Retinal pigment epithelial cell (primary cell): ENCODE data around the gene MYO18B.

Experiments used
- DNase-seq: peaks from one replicate; pipeline ENCODE4 v3.0.0-alpha.2; 2010; ENCODE audit warnings: low read depth
- H3K4me3 ChIP-seq: 2 replicates; pipeline ENCODE4 v1.5.1; 2011; ENCODE audit warnings: mild to moderate bottlenecking, low read length, control low read depth, moderate library complexity
- CTCF ChIP-seq: conservative IDR thresholded peaks from 2 replicates; pipeline ENCODE4 v1.5.1; 2011; ENCODE audit warnings: low read depth, low read length, control low read depth, inconsistent platforms

The MYO18B gene

GRCh38 chr22:25757686-25758085 is 15.7 kb downstream of the MYO18B start:
- H3K4me3 ChIP-seq = no peak overlapping the region
- TF ChIP-seq CTCF = no peak
- DNase-seq = no peak

DNA sequence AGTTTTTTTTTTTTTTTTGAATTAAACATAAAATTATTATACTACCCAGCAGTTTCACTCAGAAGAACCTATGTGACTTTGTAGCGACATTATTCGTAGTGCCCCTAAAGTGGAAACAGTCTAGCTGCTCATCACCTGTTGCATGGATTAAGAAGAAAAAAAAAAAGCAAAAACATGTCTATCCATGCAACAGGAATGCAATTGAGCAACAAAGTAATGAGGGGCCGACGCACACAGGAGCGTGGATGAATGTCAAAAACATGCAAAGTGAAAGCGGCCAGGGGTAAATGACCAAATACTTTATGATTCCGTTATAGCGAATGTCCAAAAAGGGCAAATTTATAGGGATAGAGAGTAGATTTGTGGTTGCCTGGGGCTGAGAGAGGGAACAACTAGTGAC is 16.3 kb downstream of the MYO18B start:
- TF ChIP-seq CTCF = no peak
- no peak overlapping the region for H3K4me3 ChIP-seq
- no peak for DNase-seq

- no peak overlapping the region for H3K4me3 ChIP-seq
- no peak for TF ChIP-seq CTCF
- DNase-seq = peak; percentile 88
Measured at GRCh38 chr22:25759825-25760231, 17.8 kb downstream of the MYO18B start.

DNA sequence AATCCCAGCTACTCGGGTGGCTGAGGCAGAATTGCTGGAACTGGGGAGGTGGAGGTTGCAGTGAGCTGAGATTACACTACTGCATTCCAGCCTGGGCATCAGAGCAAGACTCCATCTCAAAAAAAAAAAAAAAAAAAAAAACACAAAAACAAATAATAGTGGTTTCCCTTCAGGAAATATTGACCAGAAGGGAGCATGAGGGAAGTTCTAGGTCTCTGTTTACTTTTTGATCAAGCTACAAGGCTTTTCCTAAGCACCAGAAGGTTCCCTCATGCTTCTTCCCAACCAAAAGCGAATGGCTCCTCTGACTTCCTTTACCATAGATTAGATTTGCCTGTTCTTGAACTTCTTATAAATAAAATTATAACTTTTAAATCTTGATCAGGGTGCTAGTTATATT is 18.3 kb downstream of the MYO18B start:
- H3K4me3 ChIP-seq = no peak overlapping the region
- DNase-seq = no peak
- TF ChIP-seq CTCF = no peak

GRCh38 chr22:25760848-25761595 is 19.0 kb downstream of the MYO18B start:
- TF ChIP-seq CTCF = no peak
- no peak overlapping the region for H3K4me3 ChIP-seq
- DNase-seq = no peak

- DNase-seq = no peak
- no peak for TF ChIP-seq CTCF
Measured at GRCh38 chr22:25762147-25762546, 20.2 kb downstream of the MYO18B start.

GRCh38 chr22:25763239-25763777 is 21.3 kb downstream of the MYO18B start:
- TF ChIP-seq CTCF = no peak
- DNase-seq = no peak
- no peak overlapping the region for H3K4me3 ChIP-seq

More at GRCh38 chr22:25762147-25762546, 20.2 kb downstream of the MYO18B start:
- H3K4me3 ChIP-seq = no peak overlapping the region
